Measurements from ENCODE around the gene GATM.

- TF ChIP-seq, protein P1, sequence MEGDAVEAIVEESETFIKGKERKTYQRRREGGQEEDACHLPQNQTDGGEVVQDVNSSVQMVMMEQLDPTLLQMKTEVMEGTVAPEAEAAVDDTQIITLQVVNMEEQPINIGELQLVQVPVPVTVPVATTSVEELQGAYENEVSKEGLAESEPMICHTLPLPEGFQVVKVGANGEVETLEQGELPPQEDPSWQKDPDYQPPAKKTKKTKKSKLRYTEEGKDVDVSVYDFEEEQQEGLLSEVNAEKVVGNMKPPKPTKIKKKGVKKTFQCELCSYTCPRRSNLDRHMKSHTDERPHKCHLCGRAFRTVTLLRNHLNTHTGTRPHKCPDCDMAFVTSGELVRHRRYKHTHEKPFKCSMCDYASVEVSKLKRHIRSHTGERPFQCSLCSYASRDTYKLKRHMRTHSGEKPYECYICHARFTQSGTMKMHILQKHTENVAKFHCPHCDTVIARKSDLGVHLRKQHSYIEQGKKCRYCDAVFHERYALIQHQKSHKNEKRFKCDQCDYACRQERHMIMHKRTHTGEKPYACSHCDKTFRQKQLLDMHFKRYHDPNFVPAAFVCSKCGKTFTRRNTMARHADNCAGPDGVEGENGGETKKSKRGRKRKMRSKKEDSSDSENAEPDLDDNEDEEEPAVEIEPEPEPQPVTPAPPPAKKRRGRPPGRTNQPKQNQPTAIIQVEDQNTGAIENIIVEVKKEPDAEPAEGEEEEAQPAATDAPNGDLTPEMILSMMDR (IDR thresholded peaks at IDR 0.05): no peak
- TF ChIP-seq EP300 (IDR thresholded peaks at IDR 0.05) (no peak), POLR2A (IDR thresholded peaks at IDR 0.05) (no peak)
Observed at GRCh38 chr15:45338417-45338816, 39.9 kb downstream of the GATM start.

Data from suprapubic skin (tissue), 3 donors.